ENCODE results near the gene ARF1. TPM values are rescaled to one million over a fixed set of nuclear protein-coding genes. Genes with fewer than 3 reads are reported as not detected.

The ARF1 gene
- total and polyA plus RNA-seq, 10 of the 15 experiments (the other 5 are each of a cell fraction or from before 2014, with no cell fraction given) = 48.4 to 508 (median 283) TPM

DNA sequence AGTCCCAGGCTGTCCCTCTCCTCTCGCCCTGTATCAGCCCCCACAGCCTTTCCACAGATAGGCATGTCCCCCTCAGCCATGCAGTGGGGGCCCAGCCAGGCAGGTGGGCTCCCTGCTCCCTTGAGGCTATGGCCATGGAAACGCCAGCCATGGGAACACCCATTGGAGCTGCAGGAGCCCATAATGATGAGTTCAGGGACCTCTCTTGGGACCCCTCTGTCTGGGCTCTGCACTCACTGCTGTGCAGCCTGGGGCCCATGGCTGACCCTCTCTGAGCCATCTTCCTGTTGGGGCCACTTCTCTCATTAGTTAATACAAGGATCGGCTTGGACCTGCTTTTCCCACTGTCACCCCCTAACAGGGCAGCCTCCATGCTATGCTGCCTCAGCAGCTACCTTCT lies 42.5 kb upstream of the ARF1 start:
- ChIA-PET CTCF (no interaction called here), SMC1A (ENCODE audit: uncharacterized antibody, unreplicated experiment) (no interaction called here), POLR2A (interaction anchor here (0.7 kb wide), 1 partner anchor 126 kb away, joined by 3 read pairs; no protein-coding TSS in a partner anchor), RAD21 (ENCODE audit: unreplicated experiment) (no interaction called here)
- 12% methylated on average over 3 of the region's 3 CpGs for WGBS (ENCODE audit: insufficient coverage, insufficient replicate concordance, low lambda C conversion rate, missing lambda C conversion rate)
- no peak for ATAC-seq
- Histone ChIP-seq H3K79me2 (ENCODE audit: control insufficient read depth, insufficient read depth, low read length) (no peaks in the 10 kb centered on the region), H3K4me2 (ENCODE audit: control insufficient read depth, insufficient read depth) (no peak overlapping the region), H3K27me3 (replicated peaks in 1 of 2; ENCODE audit: control insufficient read depth in 2 of 2, insufficient read depth in 2 of 2, low read length in 1 of 2) (peaks cover 2 to 10% of the 10 kb centered on the region in 2 experiments; a peak in 3 of 4 replicates), H3K4me1 (ENCODE audit: control insufficient read depth, insufficient read depth, low read length) (no peaks in the 10 kb centered on the region), H4K20me1 (ENCODE audit: control insufficient read depth, insufficient read depth) (no peaks in the 10 kb centered on the region; the same call in 1 of the 2 replicates), H2AFZ (ENCODE audit: control insufficient read depth, low read depth, low read length) (no peak overlapping the region), H3K9me3 (replicated peaks; ENCODE audit: control insufficient read depth, insufficient read depth, low read length) (no peaks in the 10 kb centered on the region), H3K27ac (ENCODE audit: control insufficient read depth, insufficient read depth) (no peak overlapping the region), H3K36me3 (ENCODE audit: control insufficient read depth in 2 of 2, insufficient read depth in 2 of 2, low read length in 1 of 2) (no peaks in the 10 kb centered on the region), H3K4me3 (no peak overlapping the region), H3K9ac (ENCODE audit: control insufficient read depth, insufficient read depth, low read length) (no peak overlapping the region)
- intact Hi-C loops (cut with micrococcal nuclease; ENCODE audit: unreplicated experiment) = no loop called here
- FAIRE-seq = no peak
- DNase-seq (ENCODE audit: low read depth, low spot score) = no peak
- TF ChIP-seq SRF (IDR thresholded peaks at IDR 0.05; ENCODE audit: low read depth in 2 of 2, low read length in 2 of 2) = no peak
- no peak for TF ChIP-seq POLR2A (IDR thresholded peaks at IDR 0.05; ENCODE audit: low read depth, low read length)
- no peak for TF ChIP-seq ZNF24 (IDR thresholded peaks at IDR 0.05)
- no peak for TF ChIP-seq STAT3 (IDR thresholded peaks at IDR 0.05; ENCODE audit: low read depth, low read length)
- TF ChIP-seq GABPA (IDR thresholded peaks at IDR 0.05; ENCODE audit: low read depth) = no peak
- no peak for TF ChIP-seq CBFB (IDR thresholded peaks at IDR 0.05; ENCODE audit: low read depth)
- TF ChIP-seq, protein P1, sequence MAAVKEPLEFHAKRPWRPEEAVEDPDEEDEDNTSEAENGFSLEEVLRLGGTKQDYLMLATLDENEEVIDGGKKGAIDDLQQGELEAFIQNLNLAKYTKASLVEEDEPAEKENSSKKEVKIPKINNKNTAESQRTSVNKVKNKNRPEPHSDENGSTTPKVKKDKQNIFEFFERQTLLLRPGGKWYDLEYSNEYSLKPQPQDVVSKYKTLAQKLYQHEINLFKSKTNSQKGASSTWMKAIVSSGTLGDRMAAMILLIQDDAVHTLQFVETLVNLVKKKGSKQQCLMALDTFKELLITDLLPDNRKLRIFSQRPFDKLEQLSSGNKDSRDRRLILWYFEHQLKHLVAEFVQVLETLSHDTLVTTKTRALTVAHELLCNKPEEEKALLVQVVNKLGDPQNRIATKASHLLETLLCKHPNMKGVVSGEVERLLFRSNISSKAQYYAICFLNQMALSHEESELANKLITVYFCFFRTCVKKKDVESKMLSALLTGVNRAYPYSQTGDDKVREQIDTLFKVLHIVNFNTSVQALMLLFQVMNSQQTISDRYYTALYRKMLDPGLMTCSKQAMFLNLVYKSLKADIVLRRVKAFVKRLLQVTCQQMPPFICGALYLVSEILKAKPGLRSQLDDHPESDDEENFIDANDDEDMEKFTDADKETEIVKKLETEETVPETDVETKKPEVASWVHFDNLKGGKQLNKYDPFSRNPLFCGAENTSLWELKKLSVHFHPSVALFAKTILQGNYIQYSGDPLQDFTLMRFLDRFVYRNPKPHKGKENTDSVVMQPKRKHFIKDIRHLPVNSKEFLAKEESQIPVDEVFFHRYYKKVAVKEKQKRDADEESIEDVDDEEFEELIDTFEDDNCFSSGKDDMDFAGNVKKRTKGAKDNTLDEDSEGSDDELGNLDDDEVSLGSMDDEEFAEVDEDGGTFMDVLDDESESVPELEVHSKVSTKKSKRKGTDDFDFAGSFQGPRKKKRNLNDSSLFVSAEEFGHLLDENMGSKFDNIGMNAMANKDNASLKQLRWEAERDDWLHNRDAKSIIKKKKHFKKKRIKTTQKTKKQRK (IDR thresholded peaks at IDR 0.05; ENCODE audit: low read depth, low read length) = no peak
- no peak for TF ChIP-seq BMI1 (IDR thresholded peaks at IDR 0.05; ENCODE audit: borderline replicate concordance)
- no peak for TF ChIP-seq LARP7 (IDR thresholded peaks at IDR 0.05)
- no TSS peak for BruUV-seq (replicated peaks)
- in situ Hi-C loops (cut with MboI) = no loop called here

All from GM12878 (cell line).